Naive thymus-derived CD8-positive, alpha-beta T cell (primary cell): ENCODE results near the gene CAMK2B. TPM values are rescaled to one million over a fixed set of nuclear protein-coding genes. Genes with fewer than 3 reads are reported as not detected.
A peak's percentile ranks its signal among the peaks of the same experiment; 100 is the strongest.

Source experiments
- ATAC-seq, 2 donors: fragments of 150-1000 bp; cut with Tn5 transposase in 1 of 2; sonication (Bioruptor Pico), chemical (Tn5 transposase) in 1 of 2; 1 replicate in 1 of 2; 2 replicates in 1 of 2; pipeline ENCODE4 v1.10.0; 2021; ENCODE audit warnings: mild to moderate bottlenecking in 2 of 2, moderate library complexity in 2 of 2
- POLR2A ChIA-PET: fragments of 350-600 bp; sonication (Branson Sonifier 250); formaldehyde crosslinking; loops from one replicate; lab custom pipeline; 2021; ENCODE audit warnings: antibody characterized with exemption; lab: Charles Lee
- DNase-seq, 10 donors: peaks; one replicate each; pipeline versions ENCODE4 v3.0.0 to v3.0.0-alpha.2; 2020 to 2022
- H3K27ac Mint-ChIP-seq, 10 donors: one replicate each; pipeline ENCODE4 v1.8.0; 2020 to 2022; ENCODE audit warnings: mild to moderate bottlenecking in 10 of 10, mixed read lengths in 10 of 10, moderate library complexity in 4 of 10, inconsistent platforms in 1 of 10
- H3K27me3 Mint-ChIP-seq, 5 donors: one replicate each; pipeline ENCODE4 v1.8.0; 2021 to 2022; ENCODE audit warnings: mixed read lengths in 5 of 5
- H3K36me3 Mint-ChIP-seq, 3 donors: one replicate each; pipeline ENCODE4 v1.8.0; 2020 to 2022; ENCODE audit warnings: mixed read lengths in 3 of 3, mild to moderate bottlenecking in 2 of 3, inconsistent platforms in 1 of 3
- H3K4me1 Mint-ChIP-seq, 4 donors: one replicate each; pipeline ENCODE4 v1.8.0; 2021 to 2022; ENCODE audit warnings: mixed read lengths in 4 of 4
- H3K4me3 Mint-ChIP-seq, 10 donors: one replicate each; pipeline ENCODE4 v1.8.0; 2020 to 2022; ENCODE audit warnings: mild to moderate bottlenecking in 10 of 10, mixed read lengths in 10 of 10, moderate library complexity in 6 of 10, inconsistent platforms in 1 of 10
- H3K9me3 Mint-ChIP-seq, 9 donors: one replicate each; pipeline ENCODE4 v1.8.0; 2020 to 2022; ENCODE audit warnings: mixed read lengths in 9 of 9, mild to moderate bottlenecking in 3 of 9, inconsistent platforms in 1 of 9, moderate library complexity in 1 of 9
- polyA plus RNA-seq, 3 donors: library from polyadenylated mRNA; unstranded; fragments of 300-500 nt; fragmentation: Illumina TruSeq; gene quantifications; one replicate each; pipeline ENCODE4 v1.2.3, GENCODE V29; 2021
- total RNA-seq, 8 experiments: library from RNA in 2 of 8; stranded (reverse) in 2 of 8; gene quantifications; one replicate each; pipeline ENCODE4 v1.2.3 and lab custom pipeline; 2021 to 2026

Gene CAMK2B
- total and polyA plus RNA-seq, 5 experiments from 2014 or later, result not detected

DNA sequence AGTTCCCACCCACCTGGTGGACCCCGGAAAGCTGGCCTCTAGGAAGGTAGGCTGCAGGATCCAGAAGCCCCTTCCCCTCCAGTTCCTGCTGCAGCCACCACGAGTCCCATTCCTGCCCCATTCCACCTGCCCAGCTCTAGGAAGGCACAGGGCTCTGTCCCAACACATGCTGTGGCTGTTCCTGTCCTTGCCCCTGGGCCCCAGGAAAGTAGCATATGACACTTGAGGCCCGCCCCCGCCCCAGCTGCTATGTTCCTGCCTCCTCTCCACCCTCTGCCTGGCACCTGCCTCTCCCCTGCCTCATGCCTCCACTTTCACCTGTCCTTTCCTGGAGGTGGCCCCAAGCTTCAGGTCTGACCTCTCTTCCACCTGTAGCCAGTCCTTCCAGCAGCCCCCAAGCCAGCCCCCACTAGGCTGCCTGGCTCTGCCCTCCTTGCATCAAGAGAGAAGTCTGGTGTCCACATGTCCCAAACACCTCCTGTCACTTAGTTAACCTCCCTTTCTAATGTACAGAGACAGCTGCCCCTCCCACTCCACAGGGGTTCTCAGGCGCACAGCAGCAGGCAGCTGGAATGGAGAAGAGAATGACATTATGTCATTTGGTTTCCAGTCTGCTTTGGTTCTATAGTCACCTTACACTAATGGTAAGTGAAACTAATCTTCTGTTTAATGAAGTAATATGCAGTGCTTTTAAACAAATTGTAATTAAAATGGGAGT is 101.9 kb downstream of the CAMK2B start:
- Mint-ChIP-seq H3K27me3 (peaks cover 0 to 19% (median 6%) of the 10 kb centered on the region in 5 donors), H3K27ac (no peak overlapping the region), H3K4me1 (peaks cover 0 to 7% (median 0%) of the 10 kb centered on the region in 4 donors), H3K36me3 (no peaks in the 10 kb centered on the region), H3K9me3 (no peaks in the 10 kb centered on the region), H3K4me3 (no peak overlapping the region)
- POLR2A ChIA-PET, result no interaction called here
- DNase-seq (peak in 1 of 10 donors; percentile 36), ATAC-seq (no peak)

DNA sequence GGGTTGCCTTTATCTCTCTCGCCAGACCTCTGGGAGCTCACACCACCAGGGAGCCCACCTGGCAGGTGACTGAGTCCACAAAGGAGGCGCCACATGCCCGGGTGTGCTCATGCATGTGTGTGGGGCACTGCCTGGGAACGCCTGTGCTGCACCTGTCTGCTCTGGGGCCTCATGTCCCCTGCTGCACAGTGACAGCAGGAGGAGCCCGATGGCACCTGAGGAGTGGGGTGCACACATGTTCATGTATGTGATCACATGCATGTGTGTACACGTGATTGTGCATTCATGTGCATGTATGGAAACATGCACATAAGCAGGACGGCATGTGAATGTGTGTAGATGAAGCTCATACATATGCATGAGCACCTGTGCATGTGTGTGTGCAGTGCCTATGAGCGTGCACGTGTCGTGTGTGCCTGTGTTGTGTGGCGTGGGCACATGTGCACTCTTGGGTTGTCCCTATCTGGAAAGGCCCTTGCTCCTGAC is 102.6 kb downstream of the CAMK2B start:
- peaks cover 0 to 19% (median 6%) of the 10 kb centered on the region in 5 donors for H3K27me3 Mint-ChIP-seq
- H3K4me3 Mint-ChIP-seq, result no peak overlapping the region
- no peaks in the 10 kb centered on the region for H3K36me3 Mint-ChIP-seq
- DNase-seq, result peak in 1 of 10 donors; percentile 9
- ATAC-seq, result no peak
- peaks cover 0 to 7% (median 0%) of the 10 kb centered on the region in 4 donors for H3K4me1 Mint-ChIP-seq
- no peak overlapping the region for H3K27ac Mint-ChIP-seq
- POLR2A ChIA-PET, result no interaction called here
- no peaks in the 10 kb centered on the region for H3K9me3 Mint-ChIP-seq

DNA sequence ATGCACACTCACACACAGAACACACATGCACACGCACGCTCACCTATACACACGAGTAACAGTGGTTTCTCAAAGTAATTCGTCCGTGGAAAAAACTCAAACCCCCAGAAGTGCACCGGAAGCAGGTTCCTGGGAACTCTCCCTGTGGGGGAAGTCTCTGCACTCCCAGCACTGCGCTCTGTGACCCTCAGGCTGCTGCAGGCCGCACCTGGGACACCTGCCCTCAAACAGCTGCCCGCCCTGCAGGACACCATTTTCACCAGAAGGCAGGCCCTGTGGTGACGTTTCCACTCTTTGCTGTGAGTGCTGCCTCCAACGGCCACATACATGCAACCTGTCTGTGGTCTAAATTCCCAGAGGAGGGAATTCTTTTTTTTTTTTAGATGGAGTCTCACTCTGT is 103.3 kb downstream of the CAMK2B start:
- POLR2A ChIA-PET, result no interaction called here
- ATAC-seq (no peak), DNase-seq (peak in 1 of 10 donors; percentile 38)
- peaks cover 0 to 7% (median 0%) of the 10 kb centered on the region in 4 donors for H3K4me1 Mint-ChIP-seq
- no peak overlapping the region for H3K4me3 Mint-ChIP-seq
- H3K9me3 Mint-ChIP-seq, result no peaks in the 10 kb centered on the region
- H3K36me3 Mint-ChIP-seq, result no peaks in the 10 kb centered on the region
- peaks cover 0 to 19% (median 6%) of the 10 kb centered on the region in 5 donors for H3K27me3 Mint-ChIP-seq
- H3K27ac Mint-ChIP-seq, result peak overlapping the region in 1 of 10 donors; percentile 31

DNA sequence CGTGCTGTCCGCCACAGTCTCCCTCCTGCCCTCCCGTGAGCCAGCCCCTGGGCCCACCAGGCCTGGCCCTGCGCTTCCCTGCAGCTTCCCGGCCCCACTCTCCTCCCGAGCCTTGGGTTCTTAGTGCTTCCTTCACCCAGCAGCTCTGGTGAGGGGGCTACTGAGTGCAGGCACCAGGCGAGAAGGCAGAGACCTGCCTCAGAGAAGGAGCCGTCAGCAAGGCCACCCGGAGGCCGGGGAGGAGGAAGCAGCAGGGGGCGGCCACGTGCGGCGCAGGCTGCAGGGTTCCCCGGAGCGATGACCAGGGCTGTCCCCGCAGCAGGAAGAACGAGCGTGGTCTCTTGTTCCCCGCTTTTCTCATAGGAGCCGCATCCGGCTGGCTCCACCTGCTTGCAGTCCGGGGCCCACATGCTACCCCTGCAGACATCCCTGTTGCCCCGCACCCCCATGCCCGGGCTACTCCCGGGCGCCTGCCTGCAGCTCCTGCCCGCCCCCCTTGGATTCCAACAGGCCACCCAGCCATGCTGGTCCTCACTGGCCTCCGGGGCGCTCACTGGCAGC is 104.1 kb downstream of the CAMK2B start:
- peak in 1 of 10 donors; percentile 58 for DNase-seq
- ATAC-seq, result no peak

DNA sequence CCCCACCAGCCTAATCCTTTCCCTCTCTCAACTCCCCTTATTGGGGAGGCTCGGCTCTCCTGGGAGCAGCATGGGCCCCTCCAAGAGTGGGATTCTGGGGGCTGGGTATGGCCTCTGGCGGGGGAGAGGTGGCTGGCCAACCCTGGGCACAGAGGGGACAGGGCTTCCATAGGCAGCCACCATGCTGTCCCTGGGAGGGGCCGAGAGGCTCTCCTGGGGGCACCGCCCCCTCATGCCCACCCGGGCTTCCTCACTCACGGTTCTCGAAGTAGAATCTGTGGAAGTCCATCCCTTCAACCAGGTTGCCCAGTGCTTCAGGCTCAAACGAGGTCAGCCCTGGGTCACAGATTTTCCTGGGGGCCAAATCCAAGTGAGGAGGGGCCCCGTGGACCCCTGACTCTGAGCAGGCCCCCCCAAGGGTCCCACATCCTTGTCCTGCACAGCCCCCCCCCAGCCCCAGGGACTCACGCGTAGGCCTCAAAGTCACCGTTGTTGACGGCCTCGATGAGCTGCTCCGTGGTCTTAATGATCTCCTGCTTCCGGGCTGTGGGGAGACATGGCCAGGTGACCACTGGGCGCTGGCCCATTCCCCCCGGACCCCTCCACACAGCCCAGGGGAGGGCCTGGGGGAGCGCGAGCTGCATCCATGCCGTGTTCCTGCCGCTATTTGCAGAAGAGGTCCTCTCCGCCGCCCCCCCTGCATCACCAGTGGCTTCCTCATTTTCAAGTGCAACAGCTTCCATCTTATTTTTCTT is 104.9 kb downstream of the CAMK2B start:
- Mint-ChIP-seq H3K36me3 (no peaks in the 10 kb centered on the region), H3K9me3 (no peaks in the 10 kb centered on the region), H3K27ac (no peak overlapping the region), H3K4me3 (no peak overlapping the region), H3K27me3 (peaks cover 0 to 11% (median 0%) of the 10 kb centered on the region in 5 donors), H3K4me1 (peaks cover 0 to 2% (median 0%) of the 10 kb centered on the region in 4 donors)
- DNase-seq, result peak in 1 of 10 donors; percentile 54
- POLR2A ChIA-PET, result no interaction called here
- no peak for ATAC-seq

More for the DNA sequence above, 104.1 kb downstream of the CAMK2B start:
- H3K4me1 Mint-ChIP-seq, result peaks cover 0 to 7% (median 0%) of the 10 kb centered on the region in 4 donors
- POLR2A ChIA-PET, result no interaction called here
- peaks cover 0 to 18% (median 3%) of the 10 kb centered on the region in 5 donors for H3K27me3 Mint-ChIP-seq
- no peak overlapping the region for H3K27ac Mint-ChIP-seq
- no peaks in the 10 kb centered on the region for H3K36me3 Mint-ChIP-seq
- H3K4me3 Mint-ChIP-seq, result no peak overlapping the region
- H3K9me3 Mint-ChIP-seq, result no peaks in the 10 kb centered on the region

DNA sequence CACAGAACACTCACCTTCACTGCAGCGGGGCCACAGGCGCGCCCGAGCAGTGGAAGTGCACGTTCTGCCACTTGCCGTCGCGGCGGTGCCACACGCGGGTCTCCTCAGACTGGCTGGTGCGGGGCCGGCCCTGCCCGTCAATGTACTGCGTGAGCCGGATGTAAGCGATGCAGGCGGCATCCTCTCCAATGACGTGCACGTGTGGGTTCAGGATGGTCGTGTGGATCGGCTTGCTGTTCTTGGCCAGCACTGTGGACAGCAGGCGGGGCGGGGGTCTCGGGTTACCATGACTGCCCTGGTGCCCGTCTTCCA is 105.4 kb downstream of the CAMK2B start:
- no peak for ATAC-seq
- POLR2A ChIA-PET, result no interaction called here

DNA sequence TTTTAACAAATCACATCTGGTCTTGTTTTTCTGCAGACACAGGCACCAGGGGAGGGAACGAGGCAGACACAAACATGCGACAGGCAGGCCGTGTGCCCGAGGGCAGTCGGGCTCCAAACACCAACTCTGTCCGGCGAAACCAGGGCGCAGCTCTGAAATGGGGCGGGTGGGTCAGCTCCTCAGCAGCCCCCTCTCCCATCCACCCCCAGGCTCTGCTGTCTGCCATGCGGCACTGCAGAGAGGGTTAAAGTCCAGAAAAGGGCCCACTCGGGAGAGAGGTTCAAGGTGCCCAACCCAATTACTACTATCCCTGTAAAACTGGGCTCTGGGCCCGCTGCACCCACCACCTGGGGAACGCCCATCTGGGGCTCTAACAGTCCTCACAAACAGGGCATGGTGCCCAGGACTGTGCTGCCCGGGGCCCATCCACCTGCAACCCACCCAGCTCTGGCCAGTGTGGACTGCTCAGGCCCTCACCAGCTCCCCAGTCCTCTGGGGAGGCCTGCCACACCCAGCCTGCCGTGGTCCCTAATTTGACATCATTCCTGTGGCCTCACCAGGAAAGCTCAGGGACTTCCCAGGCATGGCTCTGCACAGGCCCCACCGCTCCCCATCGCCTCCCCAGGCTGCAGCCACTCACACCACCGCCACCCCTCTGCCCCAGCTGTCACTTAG is 105.9 kb downstream of the CAMK2B start:
- DNase-seq, result peak in 1 of 10 donors; percentile 56
- POLR2A ChIA-PET, result interaction anchor here (0.7 kb wide), 2 partner anchors 110 to 388 kb away, joined by 3 to 4 read pairs; no protein-coding TSS in a partner anchor
- H3K27me3 Mint-ChIP-seq, result peaks cover 0 to 7% (median 0%) of the 10 kb centered on the region in 5 donors
- H3K4me1 Mint-ChIP-seq, result peaks cover 0 to 2% (median 0%) of the 10 kb centered on the region in 4 donors
- no peaks in the 10 kb centered on the region for H3K9me3 Mint-ChIP-seq
- no peaks in the 10 kb centered on the region for H3K36me3 Mint-ChIP-seq
- no peak for ATAC-seq
- no peak overlapping the region for H3K4me3 Mint-ChIP-seq
- no peak overlapping the region for H3K27ac Mint-ChIP-seq

More for the DNA sequence above, 105.4 kb downstream of the CAMK2B start:
- no peaks in the 10 kb centered on the region for H3K36me3 Mint-ChIP-seq
- H3K9me3 Mint-ChIP-seq, result no peaks in the 10 kb centered on the region
- peak in 1 of 10 donors; percentile 32 for DNase-seq
- peaks cover 0 to 7% (median 0%) of the 10 kb centered on the region in 5 donors for H3K27me3 Mint-ChIP-seq
- H3K4me1 Mint-ChIP-seq, result peaks cover 0 to 2% (median 0%) of the 10 kb centered on the region in 4 donors
- no peak overlapping the region for H3K4me3 Mint-ChIP-seq
- no peak overlapping the region for H3K27ac Mint-ChIP-seq

DNA sequence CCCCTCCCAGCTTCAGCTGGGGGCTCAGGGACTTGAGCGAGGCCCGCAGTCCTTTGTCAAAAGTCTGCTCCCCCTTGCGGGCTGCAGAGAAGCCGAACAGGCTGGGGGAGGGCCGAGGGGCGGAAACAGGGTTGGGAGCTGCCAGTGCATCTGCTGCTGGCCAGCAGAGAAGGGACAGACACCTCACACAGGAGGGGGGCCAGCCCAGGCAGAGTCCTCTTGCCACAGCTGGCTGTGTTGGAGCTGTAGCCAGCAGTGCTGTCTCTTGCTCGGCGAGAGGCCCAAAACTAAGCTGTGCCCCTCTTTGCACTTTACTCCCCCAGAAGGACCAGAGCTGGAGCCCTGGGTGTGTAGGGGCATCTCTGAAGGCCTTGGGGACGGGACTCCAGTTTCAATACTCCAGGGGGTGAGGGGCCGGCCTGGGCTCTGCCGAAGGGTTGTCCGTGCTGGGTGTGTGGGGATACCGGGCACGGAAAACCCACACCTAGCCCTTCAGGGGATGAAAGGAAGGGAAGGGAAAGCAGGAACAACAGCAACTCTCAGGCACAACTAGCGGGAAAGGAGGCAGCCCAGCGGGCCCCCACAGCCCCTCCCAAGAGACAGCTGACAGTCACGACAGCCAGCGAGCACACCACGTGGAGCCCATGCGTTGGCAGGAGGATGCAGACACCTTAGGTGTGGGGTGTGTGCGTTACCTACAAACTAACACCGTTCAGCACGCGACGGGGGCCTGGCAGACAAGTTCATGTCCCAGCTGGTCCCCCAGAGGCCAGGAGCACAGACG is 106.8 kb downstream of the CAMK2B start:
- Mint-ChIP-seq H3K36me3 (peaks cover 0 to 4% (median 0%) of the 10 kb centered on the region in 3 donors), H3K27me3 (no peaks in the 10 kb centered on the region), H3K4me1 (peaks cover 0 to 2% (median 0%) of the 10 kb centered on the region in 4 donors), H3K9me3 (no peaks in the 10 kb centered on the region), H3K4me3 (no peak overlapping the region), H3K27ac (no peak overlapping the region)
- POLR2A ChIA-PET, result interaction anchor here (0.7 kb wide), 2 partner anchors 111 to 389 kb away, joined by 3 to 4 read pairs; no protein-coding TSS in a partner anchor
- ATAC-seq (no peak), DNase-seq (peak in 1 of 10 donors; percentile 53)

DNA sequence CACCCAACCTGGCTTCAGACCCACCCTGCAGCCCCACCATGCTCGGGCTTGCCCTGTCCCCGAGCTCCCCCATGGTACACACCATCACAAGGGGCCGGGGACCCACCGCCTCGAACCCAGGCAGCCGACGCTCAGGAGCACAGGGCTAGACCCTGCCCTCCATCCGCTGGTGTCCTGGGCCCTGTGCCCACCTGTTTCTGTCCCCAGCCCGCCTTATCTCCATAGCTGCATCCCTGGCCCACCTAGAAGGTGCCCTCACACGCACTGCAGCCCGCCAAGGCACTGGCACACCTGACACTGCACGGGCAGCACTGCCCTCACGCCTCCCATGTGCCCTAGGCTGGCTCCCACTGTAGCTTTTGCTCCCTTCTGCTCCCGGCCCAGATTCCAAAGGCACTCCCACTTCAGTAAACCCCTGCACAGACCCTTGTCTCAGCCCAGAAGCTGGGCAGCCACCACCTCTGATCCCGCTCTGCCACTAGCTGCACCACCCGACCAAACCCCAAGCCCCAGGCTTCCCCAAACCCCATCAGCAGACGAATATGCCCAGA is 107.5 kb downstream of the CAMK2B start:
- H3K4me1 Mint-ChIP-seq, result peaks cover 0 to 2% (median 0%) of the 10 kb centered on the region in 4 donors
- POLR2A ChIA-PET, result no interaction called here
- H3K27ac Mint-ChIP-seq, result peak overlapping the region in 1 of 10 donors; percentile 54
- H3K4me3 Mint-ChIP-seq, result no peak overlapping the region
- no peaks in the 10 kb centered on the region for H3K27me3 Mint-ChIP-seq
- DNase-seq (peak in 1 of 10 donors; percentile 2), ATAC-seq (no peak)
- peaks cover 0 to 10% (median 0%) of the 10 kb centered on the region in 3 donors for H3K36me3 Mint-ChIP-seq
- H3K9me3 Mint-ChIP-seq, result no peaks in the 10 kb centered on the region

DNA sequence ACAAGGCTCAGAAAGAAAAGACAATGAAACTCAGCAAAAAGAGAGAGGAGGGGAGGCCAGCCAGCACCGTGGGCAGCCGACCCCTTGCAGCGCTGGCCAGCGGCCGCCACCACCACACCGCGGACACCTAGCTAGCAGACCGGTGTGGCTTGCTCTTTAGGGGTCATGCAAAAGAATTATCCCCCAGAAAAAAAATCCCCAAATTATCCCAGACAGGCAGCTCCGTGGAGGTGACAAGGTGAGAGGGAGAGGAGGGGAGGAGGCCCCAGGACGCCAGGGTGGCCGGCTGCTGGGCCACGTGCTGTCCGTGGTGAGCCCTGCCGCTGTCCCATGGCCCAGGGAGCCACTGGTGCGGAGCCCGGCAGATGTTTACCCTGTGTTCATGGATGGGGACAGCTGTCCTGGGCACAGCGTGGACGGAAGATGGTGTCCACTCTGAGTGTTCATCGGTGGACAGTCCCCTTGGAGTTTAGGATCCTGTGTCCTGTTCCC is 108.1 kb downstream of the CAMK2B start:
- Mint-ChIP-seq H3K9me3 (no peaks in the 10 kb centered on the region), H3K4me3 (no peak overlapping the region), H3K4me1 (no peaks in the 10 kb centered on the region), H3K27me3 (no peaks in the 10 kb centered on the region), H3K27ac (no peak overlapping the region), H3K36me3 (peaks cover 0 to 17% (median 0%) of the 10 kb centered on the region in 3 donors)
- POLR2A ChIA-PET, result no interaction called here
- ATAC-seq (no peak), DNase-seq (peak in 1 of 10 donors; percentile 4)

DNA sequence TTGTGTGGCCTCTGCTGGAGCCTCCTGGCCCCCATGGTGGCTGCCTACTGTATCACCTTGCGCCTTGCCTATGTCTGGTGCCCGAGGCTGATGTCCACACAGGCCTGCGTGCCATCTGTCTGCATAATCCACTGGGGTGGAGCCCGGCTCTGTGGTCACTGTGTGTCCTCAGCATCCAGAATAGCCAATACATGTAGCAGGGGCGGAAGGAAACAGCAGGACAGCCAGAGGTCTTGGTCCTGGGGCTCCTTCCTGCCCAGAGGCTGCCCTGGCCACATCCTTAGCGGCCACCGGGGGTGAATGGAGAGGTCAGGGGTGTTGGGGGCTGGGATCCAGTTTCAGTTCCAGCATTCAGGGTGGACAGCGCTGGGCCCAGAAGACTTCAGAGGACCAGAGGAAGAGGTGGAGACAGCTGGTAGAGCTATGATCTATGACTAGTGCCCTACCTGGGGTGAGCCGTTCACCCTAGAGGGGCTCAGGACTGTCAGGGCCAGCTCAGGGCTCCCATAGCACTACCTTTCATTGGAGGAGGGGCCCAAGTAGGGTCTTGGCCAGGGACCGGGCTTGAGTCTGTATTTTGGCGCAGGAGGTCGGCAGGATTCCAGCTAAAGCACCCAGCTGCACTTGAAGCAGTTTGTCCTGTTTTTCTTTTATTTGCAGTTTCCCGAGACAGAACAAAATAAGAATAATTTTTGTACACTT is 108.7 kb downstream of the CAMK2B start:
- DNase-seq, result peak in 1 of 10 donors; percentile 52
- Mint-ChIP-seq H3K4me1 (no peaks in the 10 kb centered on the region), H3K4me3 (peak overlapping the region in 1 of 10 donors; percentile 22), H3K27me3 (no peaks in the 10 kb centered on the region), H3K36me3 (peaks cover 0 to 23% (median 0%) of the 10 kb centered on the region in 3 donors), H3K9me3 (no peaks in the 10 kb centered on the region), H3K27ac (no peak overlapping the region)
- POLR2A ChIA-PET, result no interaction called here
- ATAC-seq, result no peak
